ENCODE measurements around the gene WDR5B.
"Not testable (repeated sequence)": the region's sequence is repeated elsewhere in the genome, so short reads cannot be mapped to it uniquely, and the experiment has no call there.

Gene WDR5B

GRCh38 chr3:122415762-122416654 lies at the start of gene WDR5B:
Gene WDR5B (minus strand): TSS chr3:122416062. CDS start chr3:122415528, 534 bp downstream.
- DNase-seq (ENCODE audit: low spot score) = peak; percentile 100

DNA sequence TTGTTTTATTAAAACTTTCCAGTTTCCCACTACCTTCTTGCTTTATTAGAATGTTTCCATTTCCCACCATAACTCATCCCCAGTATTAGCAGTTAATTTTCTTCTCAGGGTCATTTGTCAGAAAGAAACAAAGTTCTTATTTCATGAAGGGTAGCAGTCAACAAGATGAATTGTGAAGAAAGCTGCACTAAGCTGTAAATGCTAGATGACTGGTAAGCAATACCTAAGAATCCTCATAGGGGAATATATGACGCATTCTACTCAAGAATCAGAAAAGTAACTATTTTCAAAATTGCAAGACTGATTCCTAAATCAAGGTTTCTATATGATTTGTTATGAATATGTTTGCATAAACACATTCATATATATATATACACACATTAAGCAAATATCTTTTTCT lies 48.8 kb upstream of the WDR5B start:
- DNase-seq (ENCODE audit: low spot score) = no peak

GRCh38 chr3:122462406-122462805 lies 46.5 kb upstream of the WDR5B start:
- no peak for DNase-seq (ENCODE audit: low spot score)

- no peak for DNase-seq (ENCODE audit: low spot score)
Observed at GRCh38 chr3:122461806-122462205, 45.9 kb upstream of the WDR5B start.

DNA sequence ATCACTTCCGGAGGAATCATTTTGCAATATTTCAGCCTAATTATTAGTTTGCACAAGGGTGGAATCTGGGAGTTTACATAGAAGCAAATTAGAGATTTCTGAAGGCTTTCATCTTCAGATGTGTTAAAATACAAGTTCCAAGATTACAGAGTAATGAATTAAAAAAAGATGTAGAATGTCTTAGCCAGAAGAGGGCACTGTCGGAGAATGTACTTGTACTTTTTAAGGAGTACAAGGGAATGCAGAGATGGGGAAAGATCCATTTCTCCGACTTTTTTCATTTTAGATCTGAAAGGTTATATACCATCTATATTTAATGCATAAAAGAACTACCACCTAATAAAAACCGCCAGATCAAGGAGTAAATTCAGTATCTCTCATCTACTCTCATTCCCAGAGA lies 43.1 kb upstream of the WDR5B start:
- DNase-seq (ENCODE audit: low spot score) = peak; percentile 17

GRCh38 chr3:122457706-122458105 lies 41.8 kb upstream of the WDR5B start:
- no peak for DNase-seq (ENCODE audit: low spot score)

GRCh38 chr3:122456074-122456473 lies 40.2 kb upstream of the WDR5B start:
- no peak for DNase-seq (ENCODE audit: low spot score)

GRCh38 chr3:122451371-122451770 lies 35.5 kb upstream of the WDR5B start:
- no peak for DNase-seq (ENCODE audit: low spot score)

DNA sequence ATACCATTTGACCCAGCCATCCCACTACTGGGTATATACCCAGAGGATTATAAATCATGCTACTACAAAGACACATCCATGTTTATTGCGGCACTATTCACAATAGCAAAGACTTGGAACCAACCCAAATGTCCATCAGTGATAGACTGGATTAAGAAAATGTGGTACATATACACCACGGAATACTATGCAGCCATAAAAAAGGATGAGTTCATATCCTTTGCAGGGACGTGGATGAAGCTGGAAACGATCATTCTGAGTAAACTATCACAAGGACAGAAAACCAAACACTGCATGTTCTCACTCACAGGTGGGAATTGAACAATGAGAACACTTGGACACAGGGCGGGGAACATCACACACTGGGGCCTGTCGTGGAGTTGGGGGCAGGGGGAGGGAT lies 32.4 kb upstream of the WDR5B start:
- DNase-seq (ENCODE audit: low spot score) = not testable (repeated sequence)

DNA sequence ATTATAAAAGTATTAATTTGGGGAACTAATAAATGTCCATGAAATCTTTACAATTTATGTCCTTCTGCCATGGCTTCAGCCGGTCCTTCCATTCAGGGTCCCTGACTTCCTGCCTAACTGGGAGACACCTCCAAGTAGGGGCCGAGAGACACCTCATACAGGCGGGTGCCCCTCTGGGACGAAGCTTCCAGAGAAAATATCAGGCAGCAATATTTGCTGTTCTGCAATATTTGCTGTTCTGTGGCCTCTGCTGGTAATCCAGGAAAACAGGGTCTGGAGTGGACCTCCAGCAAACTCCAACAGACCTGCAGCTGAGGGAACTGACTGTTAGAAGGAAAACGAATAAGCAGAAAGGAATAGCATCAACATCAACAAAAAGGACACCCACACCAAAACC lies 28.6 kb upstream of the WDR5B start:
- not testable (repeated sequence) for DNase-seq (ENCODE audit: low spot score)

DNA sequence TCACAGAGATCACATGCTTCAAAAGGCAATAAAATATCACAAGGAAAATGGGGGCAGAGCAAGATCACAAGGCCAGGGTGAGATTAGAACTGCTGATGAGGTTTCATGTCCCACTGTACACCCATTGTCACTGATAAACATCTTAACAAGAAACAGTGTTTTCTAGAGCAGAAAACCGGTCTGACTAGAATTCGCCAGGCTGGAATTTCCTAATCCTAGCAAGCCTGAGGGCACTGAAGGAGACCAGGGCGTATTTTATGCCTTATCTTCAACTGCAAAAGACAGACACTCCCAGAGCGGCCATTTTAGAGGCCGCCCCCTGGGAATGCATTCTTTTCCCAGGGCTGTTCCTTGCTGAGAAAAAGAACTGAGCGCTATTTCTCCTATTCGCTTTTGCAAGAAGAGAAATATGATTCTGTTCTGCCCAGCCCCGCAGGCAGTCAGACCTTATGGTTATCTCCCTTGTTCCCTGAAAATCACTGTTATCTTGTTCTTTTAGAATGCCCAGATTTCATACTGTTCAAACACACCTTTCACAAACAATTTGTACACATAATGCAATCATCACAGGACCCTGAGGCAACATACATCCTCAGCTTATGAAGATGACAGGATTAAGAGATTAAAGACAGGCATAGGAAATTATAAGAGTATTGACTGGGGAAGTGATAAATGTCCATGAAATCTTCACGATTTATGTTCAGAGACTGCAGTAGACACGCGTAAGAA lies 28.1 kb upstream of the WDR5B start:
- DNase-seq (ENCODE audit: low spot score) = not testable (repeated sequence)

DNA sequence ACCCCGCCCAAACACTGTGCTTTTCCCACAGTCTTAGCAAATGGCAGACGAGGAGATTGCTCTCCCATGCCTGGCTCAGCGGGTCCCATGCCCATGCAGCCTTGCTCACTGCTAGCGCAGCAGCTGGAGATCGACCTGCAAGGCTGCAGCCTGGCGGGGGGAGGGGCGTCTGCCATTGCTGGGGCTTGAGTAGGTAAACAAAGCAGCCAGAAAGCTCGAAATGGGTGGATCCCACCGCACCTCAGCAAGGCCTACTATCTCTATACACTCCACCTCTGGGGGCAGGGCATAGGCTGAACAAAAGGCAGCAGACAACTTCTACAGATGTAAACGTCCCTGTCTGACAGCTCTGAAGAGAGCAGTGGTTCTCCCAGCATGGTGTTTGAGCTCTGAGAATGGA lies 27.2 kb upstream of the WDR5B start:
- no peak for DNase-seq (ENCODE audit: low spot score)

- DNase-seq (ENCODE audit: low spot score) = no peak
Observed at GRCh38 chr3:122435950-122436349, 20.1 kb upstream of the WDR5B start.

- no peak for DNase-seq (ENCODE audit: low spot score)
Observed at GRCh38 chr3:122430371-122430770, 14.5 kb upstream of the WDR5B start.

DNA sequence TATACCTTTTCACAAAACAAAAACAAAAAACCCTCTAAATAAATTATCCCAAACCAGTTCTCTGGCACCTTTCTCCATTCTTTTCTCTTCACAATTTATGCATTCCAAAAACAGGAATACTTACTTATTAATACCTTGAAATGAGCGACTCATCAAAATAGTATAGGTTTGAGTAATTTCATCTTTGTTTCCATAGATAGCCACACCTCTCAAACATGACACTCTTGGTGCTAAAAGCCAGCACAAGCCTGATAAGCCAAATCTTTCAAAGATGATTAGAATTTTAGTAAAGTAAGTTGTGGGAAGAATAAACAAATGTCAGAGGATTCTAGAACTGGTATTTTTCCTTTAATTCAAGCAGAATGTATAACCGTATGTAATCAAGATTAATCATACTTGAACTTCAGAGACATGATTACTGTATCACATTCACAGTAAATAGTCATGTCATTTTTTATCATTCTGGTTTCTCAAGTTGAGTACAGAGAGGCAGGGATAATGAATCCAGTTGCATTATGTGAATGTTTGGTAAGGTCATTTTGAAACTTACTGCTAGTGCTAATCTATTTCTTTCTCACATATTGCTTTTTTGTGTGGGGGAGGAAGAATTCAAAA lies 12.1 kb upstream of the WDR5B start:
- DNase-seq (ENCODE audit: low spot score) = no peak

- DNase-seq (ENCODE audit: low spot score) = no peak
Observed at GRCh38 chr3:122421836-122422235, 6.0 kb upstream of the WDR5B start.

- DNase-seq (ENCODE audit: low spot score) = no peak
Observed at GRCh38 chr3:122421101-122421500, 5.2 kb upstream of the WDR5B start.

DNA sequence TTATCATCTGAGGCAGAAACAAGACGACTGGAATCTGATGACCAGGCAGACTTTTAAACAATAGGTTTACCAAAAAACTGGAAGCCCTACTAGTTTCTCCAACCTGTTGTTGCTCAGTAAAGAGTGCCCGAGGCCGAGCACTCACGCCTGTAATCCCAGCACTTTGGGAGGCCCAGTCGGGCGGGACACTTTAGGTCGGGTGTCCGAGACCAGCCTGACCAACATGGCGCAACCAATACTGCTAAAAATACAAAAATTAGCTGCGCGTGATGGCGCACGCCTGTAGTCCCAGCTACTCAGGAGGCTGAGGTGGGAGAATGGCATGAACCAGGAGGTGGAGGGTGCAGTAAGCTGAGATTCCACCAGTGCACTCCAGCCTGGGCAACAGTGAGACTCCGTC lies 1.1 kb upstream of the WDR5B start:
- DNase-seq (ENCODE audit: low spot score) = no peak

DNA sequence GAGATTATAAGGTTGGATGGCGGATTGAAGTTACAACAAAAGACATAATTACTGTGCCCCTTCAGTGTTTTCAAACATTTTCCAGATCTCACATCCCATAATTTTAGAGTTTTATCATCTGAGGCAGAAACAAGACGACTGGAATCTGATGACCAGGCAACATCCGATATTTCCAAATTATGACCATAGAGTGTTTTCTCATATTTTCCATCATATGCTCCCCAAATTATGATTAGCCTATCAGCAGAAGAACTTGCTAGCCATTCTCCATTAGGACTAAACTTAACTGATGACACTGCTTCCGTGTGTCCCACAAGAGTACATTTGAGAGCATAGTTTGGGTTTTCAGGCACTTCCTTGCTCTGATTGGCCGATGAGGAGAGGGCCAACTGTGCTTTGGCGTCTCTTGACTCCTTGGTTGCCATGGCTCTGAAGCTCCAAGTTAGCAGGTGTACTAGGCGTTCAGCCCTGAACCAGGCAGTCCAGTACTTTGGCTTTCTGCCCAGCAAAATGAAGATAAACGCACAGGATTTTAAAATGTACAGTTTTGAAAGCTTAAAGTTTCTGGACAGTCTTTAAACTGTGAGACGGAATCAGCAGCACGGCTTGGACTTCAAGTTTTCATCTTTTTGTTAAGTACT lies 638 bp downstream of the WDR5B start:
- DNase-seq (ENCODE audit: low spot score) = peak; percentile 54

- no peak for DNase-seq (ENCODE audit: low spot score)
Observed at GRCh38 chr3:122414391-122414790, 1.5 kb downstream of the WDR5B start.

GRCh38 chr3:122410639-122411038 lies 5.2 kb downstream of the WDR5B start:
- DNase-seq (ENCODE audit: low spot score) = no peak

GRCh38 chr3:122410111-122410510 lies 5.8 kb downstream of the WDR5B start:
- DNase-seq (ENCODE audit: low spot score) = no peak

Measured in COLO829 (cell line).